Bone marrow (tissue), 2 donors: Measurements from ENCODE around the gene TCEA3.
A peak's percentile ranks its signal among the peaks of the same experiment; 100 is the strongest.

Experiments used
- DNase-seq, 2 donors: peaks; one replicate each; lab custom pipeline; 2025; lab: John Stamatoyannopoulos, UW

Gene TCEA3

DNA sequence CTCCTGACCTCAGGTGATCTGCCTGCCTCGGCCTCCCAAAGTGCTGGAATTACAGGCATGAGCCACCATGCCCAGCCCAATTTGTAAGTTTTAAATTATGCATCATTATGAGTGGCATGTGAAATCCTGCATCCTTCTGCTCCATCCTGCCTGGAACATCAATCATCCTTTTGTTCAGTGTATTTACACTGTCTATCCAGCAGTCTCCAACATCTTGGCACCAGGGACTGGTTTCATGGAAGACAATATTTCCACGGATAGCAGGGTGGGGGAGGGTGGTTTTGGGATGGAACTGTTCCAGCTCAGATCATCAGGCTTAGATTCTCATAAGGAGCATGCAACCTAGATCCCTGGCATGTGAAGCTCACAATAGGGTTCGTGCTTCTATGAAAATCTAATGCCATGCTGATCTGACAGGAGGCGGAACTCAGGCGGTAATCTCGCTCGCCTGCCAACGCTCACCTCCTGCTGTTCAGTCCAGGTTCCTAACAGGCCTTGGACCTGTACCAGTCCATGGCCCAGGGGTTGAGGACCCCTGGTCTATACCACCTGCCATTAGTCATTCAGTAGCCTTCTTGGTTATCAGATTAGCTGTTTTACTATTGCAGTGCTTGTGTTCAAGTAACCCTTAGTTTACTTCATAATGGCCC lies 22.2 kb upstream of the TCEA3 start:
- no peak for DNase-seq

DNA sequence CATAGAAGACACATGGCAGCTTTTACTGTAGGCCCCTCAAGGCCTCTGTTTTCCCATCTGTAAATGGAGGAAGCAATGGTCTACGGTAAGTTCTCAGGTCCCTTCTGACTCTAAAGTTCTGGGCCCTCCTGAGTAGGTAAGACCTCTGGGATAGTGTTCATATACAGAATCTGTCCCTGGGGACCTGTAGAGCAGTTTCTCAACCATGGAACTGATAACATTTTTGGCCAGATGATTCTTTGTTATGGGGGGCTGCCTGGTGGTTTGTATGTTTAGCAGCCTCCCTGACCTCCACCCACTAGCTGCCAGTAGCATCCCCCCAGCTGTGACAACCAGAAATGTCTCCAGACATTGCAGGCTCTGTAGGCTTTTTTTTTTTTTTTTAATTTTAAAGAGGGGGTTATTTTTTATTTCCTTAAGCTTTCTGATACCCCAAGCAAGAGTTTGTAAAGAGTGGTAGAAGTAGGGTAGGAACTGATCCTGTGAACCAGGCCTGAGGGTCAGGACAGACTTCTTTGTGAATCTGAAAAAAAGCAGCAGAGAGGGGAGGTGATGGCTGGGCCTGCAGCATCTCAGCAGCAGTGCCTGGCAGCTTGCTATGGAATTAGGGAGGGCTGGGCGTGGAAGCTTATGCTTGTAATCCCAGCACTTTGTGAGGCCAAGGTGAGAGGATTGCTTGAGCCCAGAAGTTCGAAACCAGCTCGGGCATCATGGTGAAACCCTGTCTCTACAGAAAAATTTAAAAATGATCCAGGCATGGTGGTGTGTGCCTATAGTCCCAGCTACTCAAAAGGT lies 20.2 kb upstream of the TCEA3 start:
- no peak for DNase-seq

DNA sequence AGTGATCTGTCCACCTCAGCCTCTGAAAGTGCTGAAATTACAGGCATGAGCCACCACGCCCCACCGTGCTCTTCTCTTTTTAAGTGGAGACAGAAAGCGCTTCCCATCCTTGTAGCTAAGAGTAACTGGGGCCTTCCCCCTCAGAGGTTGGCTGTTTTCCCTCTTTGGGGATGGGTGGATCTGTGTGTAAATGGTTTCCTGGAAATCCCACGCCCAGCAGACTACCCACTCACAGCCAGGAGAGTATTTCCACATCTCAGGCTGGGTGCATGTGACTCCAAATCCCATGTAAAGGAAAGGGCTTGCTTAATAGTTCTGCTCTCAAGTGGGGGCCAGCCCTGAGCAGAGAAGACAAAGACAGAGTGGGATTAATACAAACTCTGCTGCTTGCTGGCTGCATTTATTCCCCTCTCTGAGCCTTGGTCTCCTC lies 19.6 kb upstream of the TCEA3 start:
- DNase-seq, result no peak

GRCh38 chr1:23442751-23443150 lies 18.2 kb upstream of the TCEA3 start:
- no peak for DNase-seq

DNA sequence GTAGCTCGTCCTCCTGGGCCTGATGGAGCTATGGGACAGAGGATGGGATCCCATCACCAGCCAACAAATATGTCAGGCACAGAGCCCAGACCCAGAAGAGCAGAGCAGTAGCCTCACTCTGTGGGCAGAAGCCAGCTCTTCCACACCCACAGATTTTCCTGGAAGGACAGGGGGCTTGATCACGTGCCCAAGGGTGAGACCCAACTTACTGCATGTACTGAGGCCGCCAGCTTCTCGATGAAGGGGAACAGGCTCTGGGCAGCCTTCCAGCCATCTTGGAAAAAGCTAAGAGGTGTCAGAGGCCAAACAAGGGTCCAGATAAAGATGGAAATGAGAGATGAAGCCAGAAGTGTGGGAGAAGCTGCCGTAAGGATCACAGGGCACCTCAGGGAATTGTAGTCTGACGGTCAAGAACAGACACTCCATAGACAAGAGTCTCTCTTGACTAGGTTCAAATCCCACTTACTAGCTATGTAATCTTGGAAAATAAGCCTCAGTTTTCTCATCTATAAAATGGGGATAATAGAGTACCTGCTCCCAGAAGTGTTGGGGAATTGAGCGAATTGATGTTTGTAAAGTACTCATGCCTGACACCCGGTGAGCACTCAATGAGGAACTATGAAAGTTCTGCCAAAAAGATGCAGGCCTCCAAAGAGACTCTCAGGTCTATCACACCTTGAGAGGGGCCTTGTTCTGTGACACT lies 17.0 kb upstream of the TCEA3 start:
- no peak for DNase-seq

DNA sequence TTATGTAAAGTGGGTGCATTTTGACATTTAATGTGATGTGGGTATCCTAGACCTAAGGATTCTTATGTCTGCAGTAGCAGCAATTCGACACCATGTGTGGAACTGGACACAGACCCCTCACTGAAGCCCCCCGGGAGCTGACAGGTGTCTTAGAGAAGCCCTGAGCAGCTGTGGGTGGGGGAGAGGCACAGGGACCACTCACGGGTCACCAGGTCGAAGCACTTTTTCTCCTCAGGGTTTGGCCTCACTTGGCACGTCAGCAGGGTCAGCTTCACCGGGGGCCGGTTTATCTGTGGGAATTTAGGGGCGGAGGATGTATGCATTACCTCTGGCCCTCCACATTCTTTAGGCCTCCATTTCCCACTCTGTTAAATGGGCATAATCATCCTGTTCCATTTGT lies 14.0 kb upstream of the TCEA3 start:
- no peak for DNase-seq

- no peak for DNase-seq
Measured at GRCh38 chr1:23437355-23437664, 12.8 kb upstream of the TCEA3 start.

DNA sequence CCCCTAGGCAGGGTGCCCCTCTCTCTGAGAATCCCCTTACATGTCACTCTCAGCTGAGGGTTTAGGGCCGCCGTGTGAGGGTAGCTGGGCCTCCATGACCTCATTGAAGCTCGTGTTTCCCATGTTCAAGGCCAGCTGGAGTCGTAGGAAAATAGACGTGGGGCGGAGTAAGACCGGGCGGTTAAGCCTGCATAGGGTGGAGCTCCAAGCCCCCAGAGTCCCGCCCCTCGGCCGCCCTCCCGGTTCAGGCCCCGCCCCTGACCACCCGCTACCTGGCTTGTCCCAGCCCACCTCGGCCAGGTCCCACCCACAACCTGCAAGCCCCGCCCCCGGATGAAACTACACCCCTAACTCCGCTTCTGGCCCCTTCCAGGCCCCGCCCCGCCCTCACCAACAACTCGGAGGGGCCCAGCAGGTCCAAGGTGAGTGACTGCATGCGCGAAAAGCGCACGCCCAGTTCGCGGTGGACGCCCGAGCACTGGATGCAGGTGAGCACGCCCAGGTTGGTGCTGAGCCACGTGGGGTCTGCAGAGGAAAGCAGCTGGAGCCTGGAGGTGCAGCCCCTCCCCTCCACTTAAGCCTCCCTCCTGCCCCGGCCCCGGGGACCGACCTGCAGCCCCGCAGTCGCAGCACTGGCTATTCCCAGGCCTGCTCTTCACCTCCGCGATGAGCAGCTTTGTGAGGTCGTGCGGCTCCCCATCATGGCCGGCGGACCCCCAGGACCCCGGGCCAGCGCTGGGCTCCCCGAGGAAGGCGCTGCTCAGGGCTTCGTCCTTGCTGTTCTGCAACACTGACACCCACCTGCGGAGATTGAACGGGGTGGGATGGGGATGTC lies 12.2 kb upstream of the TCEA3 start:
- no peak for DNase-seq

GRCh38 chr1:23434260-23434775 lies 9.8 kb upstream of the TCEA3 start:
- DNase-seq, result no peak

GRCh38 chr1:23433122-23433521 lies 8.6 kb upstream of the TCEA3 start:
- DNase-seq, result no peak

DNA sequence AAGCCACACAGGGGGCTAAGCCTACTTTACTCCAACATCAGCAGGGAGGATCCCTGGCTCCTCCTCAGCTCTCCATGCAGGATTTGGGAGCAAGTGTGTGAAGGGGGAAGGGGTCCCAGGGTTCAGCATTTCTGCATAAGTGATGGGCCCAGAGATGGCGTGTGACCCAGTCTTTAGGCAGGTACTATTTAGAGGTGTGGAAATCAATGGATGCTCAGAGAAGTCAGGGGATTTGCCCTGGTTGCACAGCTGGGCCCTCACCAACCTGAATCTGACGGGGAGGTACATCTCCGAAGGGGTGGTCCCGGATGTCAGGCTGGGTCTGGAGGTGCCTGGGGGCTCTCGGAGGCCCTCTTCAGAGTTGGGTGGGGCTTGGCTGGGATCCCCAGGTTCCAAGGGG lies 6.9 kb upstream of the TCEA3 start:
- no peak for DNase-seq

GRCh38 chr1:23430803-23431202 lies 6.3 kb upstream of the TCEA3 start:
- no peak for DNase-seq

DNA sequence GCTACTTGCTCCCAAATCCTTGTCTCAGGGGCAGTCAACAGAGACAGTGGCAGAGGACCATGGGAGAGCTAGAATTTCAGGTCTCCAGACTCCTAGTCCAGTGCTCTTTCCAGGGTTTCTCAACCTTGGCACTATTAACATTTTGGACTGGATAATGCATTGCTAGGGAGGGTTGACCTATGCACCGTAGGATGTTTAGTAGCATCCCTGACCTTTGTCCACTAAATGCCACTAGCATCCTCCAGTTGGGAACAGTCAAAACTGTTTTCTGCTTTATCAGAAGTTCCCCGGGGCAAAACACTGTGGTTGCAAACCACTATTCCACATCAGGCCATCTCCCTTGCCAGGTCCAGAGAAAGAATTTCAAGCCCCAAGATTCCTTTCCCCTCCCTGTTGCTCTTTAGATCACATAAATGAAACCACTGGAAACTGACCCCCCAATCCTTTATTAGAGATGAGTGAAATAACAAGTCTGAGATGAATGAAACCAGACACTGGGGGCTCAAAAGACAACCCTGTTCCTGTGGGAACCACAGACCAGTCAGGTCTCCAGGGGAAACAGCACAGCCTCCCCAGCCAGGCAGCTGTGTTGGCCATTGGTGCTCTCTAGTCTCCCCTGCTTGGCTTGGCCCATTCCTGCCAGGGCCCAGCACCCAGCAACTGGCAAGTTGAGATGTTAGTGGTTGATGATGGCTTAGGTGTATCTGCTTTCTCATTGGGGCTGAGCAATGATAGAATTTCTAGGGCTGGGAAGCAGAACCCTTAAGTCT lies 3.8 kb upstream of the TCEA3 start:
- DNase-seq, result no peak

GRCh38 chr1:23427550-23427949 lies 3.0 kb upstream of the TCEA3 start:
- no peak for DNase-seq

GRCh38 chr1:23426828-23427227 lies 2.3 kb upstream of the TCEA3 start:
- DNase-seq, result no peak

GRCh38 chr1:23425193-23425494 lies 596 bp upstream of the TCEA3 start:
- no peak for DNase-seq

- no peak for DNase-seq
Measured at GRCh38 chr1:23423415-23424292, 894 bp downstream of the TCEA3 start.

GRCh38 chr1:23422941-23423340 lies 1.6 kb downstream of the TCEA3 start:
- no peak for DNase-seq

GRCh38 chr1:23422241-23422877 lies 2.2 kb downstream of the TCEA3 start:
- DNase-seq, result peak in 1 of 2 donors; percentile 13

DNA sequence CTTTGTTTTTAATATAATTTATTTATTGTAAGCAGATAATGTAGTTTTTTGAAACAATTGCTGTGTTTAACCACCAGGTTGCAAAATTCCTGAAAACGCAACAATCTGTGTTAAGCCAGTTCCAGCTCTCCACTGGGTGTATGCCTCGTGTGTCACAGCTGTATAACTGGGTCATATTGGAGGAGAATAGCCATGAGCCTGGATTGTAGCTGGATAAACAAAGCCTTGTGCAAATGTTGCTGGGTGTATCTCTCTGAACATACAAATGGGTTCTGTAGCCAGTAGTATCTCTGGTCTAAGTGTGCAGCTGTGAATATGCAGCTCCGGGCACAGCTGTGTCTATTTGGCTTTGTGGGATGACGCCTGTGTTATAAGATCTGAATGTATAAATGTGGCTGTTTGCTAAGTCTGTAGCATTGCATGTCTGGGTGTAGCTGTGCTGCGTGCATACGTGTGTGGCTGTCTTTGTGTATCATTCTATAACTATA lies 2.8 kb downstream of the TCEA3 start:
- DNase-seq, result no peak
